WTC11 (cell line): ENCODE results near the gene S100G. TPM values are rescaled to one million over a fixed set of nuclear protein-coding genes. Genes with fewer than 3 reads are reported as not detected.
A peak's percentile ranks its signal among the peaks of the same experiment; 100 is the strongest.

Experiments
- ATAC-seq: fragments of 200-7000 bp; cut with Tn5 transposase; 2 replicates; pipeline ENCODE4 v1.10.0; 2021; ENCODE audit warnings: mild to moderate bottlenecking, moderate library complexity
- CTCF ChIA-PET: fragments of 300-600 bp; sonication (Branson Sonifier 250); formaldehyde crosslinking; loops from one replicate; lab custom pipeline; 2021; ENCODE audit warnings: antibody characterized with exemption; lab: Charles Lee
- POLR2A ChIA-PET: fragments of 350-600 bp; sonication (Branson Sonifier 250); formaldehyde crosslinking; loops from one replicate; lab custom pipeline; 2021; ENCODE audit warnings: antibody characterized with exemption; lab: Charles Lee
- DNase-seq: peaks from one replicate; pipeline ENCODE4 v3.0.0; 2021; ENCODE audit warnings: low spot score
- H3K27ac Mint-ChIP-seq: 2 replicates; pipeline ENCODE4 v1.8.0; 2021; ENCODE audit warnings: mixed read lengths
- H3K27me3 Mint-ChIP-seq: 2 replicates; pipeline ENCODE4 v1.8.0; 2021; ENCODE audit warnings: low read depth, mild to moderate bottlenecking, moderate library complexity, mixed read lengths
- H3K36me3 Mint-ChIP-seq: 2 replicates; pipeline ENCODE4 v1.8.0; 2021; ENCODE audit warnings: mixed read lengths
- H3K4me1 Mint-ChIP-seq: 2 replicates; pipeline ENCODE4 v1.8.0; 2022; ENCODE audit warnings: mixed read lengths
- H3K4me3 Mint-ChIP-seq: 2 replicates; pipeline ENCODE4 v1.8.0; 2021; ENCODE audit warnings: mild to moderate bottlenecking, moderate library complexity, mixed read lengths
- H3K9me3 Mint-ChIP-seq: 2 replicates; pipeline ENCODE4 v1.8.0; 2021; ENCODE audit warnings: mixed read lengths
- ATF3 ChIP-seq: sonication (generic); formaldehyde crosslinking; conservative IDR thresholded peaks from 2 replicates; pipeline ENCODE4 v1.8.1; 2022; ENCODE audit warnings: mild to moderate bottlenecking, missing genetic modification reagents
- CDX4 ChIP-seq: fragments of 250-450 bp; sonication (Bioruptor Pico); IDR thresholded peaks from 2 replicates; pipeline ENCODE4 v1.9.0; 2021; ENCODE audit warnings: moderate library complexity, mild to moderate bottlenecking, inconsistent platforms, borderline replicate concordance
- E2F1 ChIP-seq: sonication (generic); formaldehyde crosslinking; IDR thresholded peaks from 2 replicates; pipeline ENCODE4 v1.8.0; 2022; ENCODE audit warnings: mild to moderate bottlenecking, missing genetic modification reagents
- ESRRA ChIP-seq: sonication (generic); formaldehyde crosslinking; IDR thresholded peaks from 2 replicates; pipeline ENCODE4 v1.8.1; 2022; ENCODE audit warnings: mild to moderate bottlenecking, missing genetic modification reagents, borderline replicate concordance
- FOXK1 ChIP-seq: sonication (generic); formaldehyde crosslinking; IDR thresholded peaks from 2 replicates; pipeline ENCODE4 v1.8.0; 2022; ENCODE audit warnings: mild to moderate bottlenecking, moderate library complexity, missing genetic modification reagents
- FOXP4 ChIP-seq: sonication (generic); formaldehyde crosslinking; IDR thresholded peaks from 2 replicates; pipeline ENCODE4 v1.8.0; 2022; ENCODE audit warnings: mild to moderate bottlenecking, missing genetic modification reagents
- GRHL2 ChIP-seq: fragments of 250-450 bp; sonication (Bioruptor Pico); IDR thresholded peaks from 2 replicates; pipeline ENCODE4 v1.8.0; 2022; ENCODE audit warnings: mild to moderate bottlenecking, moderate library complexity; ENCODE audit not compliant: insufficient replicate concordance, severe bottlenecking
- IRF2 ChIP-seq: sonication (generic); formaldehyde crosslinking; IDR thresholded peaks from 2 replicates; pipeline ENCODE4 v1.8.0; 2022; ENCODE audit warnings: low read depth, missing genetic modification reagents, borderline replicate concordance
- MLX ChIP-seq: sonication (generic); formaldehyde crosslinking; IDR thresholded peaks from 2 replicates; pipeline ENCODE4 v1.8.1; 2023; ENCODE audit warnings: mild to moderate bottlenecking, missing genetic modification reagents, moderate library complexity
- NR1H2 ChIP-seq: sonication (generic); formaldehyde crosslinking; IDR thresholded peaks from 2 replicates; pipeline ENCODE4 v1.9.0; 2021; ENCODE audit warnings: mild to moderate bottlenecking, moderate library complexity, missing genetic modification reagents
- RELA ChIP-seq: sonication (generic); formaldehyde crosslinking; IDR thresholded peaks from 2 replicates; pipeline ENCODE4 v1.8.1; 2022; ENCODE audit warnings: missing genetic modification reagents, mild to moderate bottlenecking, borderline replicate concordance
- STAT6 ChIP-seq: sonication (generic); formaldehyde crosslinking; conservative IDR thresholded peaks from 2 replicates; pipeline ENCODE4 v1.8.1; 2023; ENCODE audit warnings: mild to moderate bottlenecking, low read depth, missing genetic modification reagents, moderate library complexity
- TCF7 ChIP-seq: sonication (generic); formaldehyde crosslinking; IDR thresholded peaks from 2 replicates; pipeline ENCODE4 v1.8.0; 2022; ENCODE audit warnings: mild to moderate bottlenecking, low read depth, missing genetic modification reagents, moderate library complexity
- TEAD1 ChIP-seq: sonication (generic); formaldehyde crosslinking; IDR thresholded peaks from 2 replicates; pipeline ENCODE4 v1.8.0; 2022; ENCODE audit warnings: mild to moderate bottlenecking, missing genetic modification reagents
- TP53 ChIP-seq: sonication (generic); formaldehyde crosslinking; IDR thresholded peaks from 2 replicates; pipeline ENCODE4 v1.8.1; 2023; ENCODE audit warnings: mild to moderate bottlenecking, missing genetic modification reagents
- ZBTB21 ChIP-seq: sonication (generic); formaldehyde crosslinking; IDR thresholded peaks from 2 replicates; pipeline ENCODE4 v1.8.1; 2023; ENCODE audit warnings: mild to moderate bottlenecking, missing genetic modification reagents, borderline replicate concordance
- ZBTB43 ChIP-seq: sonication (generic); formaldehyde crosslinking; IDR thresholded peaks from 2 replicates; pipeline ENCODE4 v1.8.1; 2023; ENCODE audit warnings: mild to moderate bottlenecking, missing genetic modification reagents
- ZMAT4 ChIP-seq: fragments of 250-450 bp; sonication (Bioruptor Pico); IDR thresholded peaks from 2 replicates; pipeline ENCODE4 v1.9.0; 2021; ENCODE audit warnings: mild to moderate bottlenecking
- ZNF425 ChIP-seq: fragments of 250-450 bp; sonication (Bioruptor Pico); conservative IDR thresholded peaks from 2 replicates; pipeline ENCODE4 v1.9.0; 2021; ENCODE audit warnings: mild to moderate bottlenecking
- ZSCAN18 ChIP-seq: fragments of 250-450 bp; sonication (Bioruptor Pico); IDR thresholded peaks from 2 replicates; pipeline ENCODE4 v2.1.2; 2022; ENCODE audit warnings: mild to moderate bottlenecking, moderate library complexity
- total RNA-seq: library from RNA; stranded (reverse); gene quantifications from 3 replicates; pipeline ENCODE4 v1.2.3, GENCODE V29; 2021

S100G gene
- total RNA-seq, 1 experiment from 2014 or later = not detected

- TF ChIP-seq TCF7 (no peak), MLX (CRISPR knock-in tag) (no peak), FOXK1 (no peak), CDX4 (CRISPR knock-in tag) (no peak)
- TF ChIP-seq, all 79 proteins: peak for 0
Observed at GRCh38 chrX:16646366-16647138, 3.4 kb upstream of the S100G start (continued).

- Mint-ChIP-seq H3K27me3 (no peaks in the 10 kb centered on the region), H3K36me3 (peaks cover 24% of the 10 kb centered on the region), H3K4me3 (no peak overlapping the region), H3K27ac (peak overlapping the region; percentile 51), H3K9me3 (no peaks in the 10 kb centered on the region), H3K4me1 (peaks cover 21% of the 10 kb centered on the region)
- DNase-seq (no peak), ATAC-seq (no peak)
- ChIA-PET CTCF (interaction anchor here (0.8 to 1.4 kb wide), 2 partner anchors 13 to 23 kb away, joined by 3 read pairs; no protein-coding TSS in a partner anchor), POLR2A (interaction anchor here (0.6 kb wide), 1 partner anchor 20 kb away, joined by 3 read pairs; no protein-coding TSS in a partner anchor)
- no peak for TF ChIP-seq ZMAT4
- TF ChIP-seq ZBTB43 (CRISPR knock-in tag) = no peak
- no peak for TF ChIP-seq ZBTB21 (CRISPR knock-in tag)
- TF ChIP-seq STAT6 (CRISPR knock-in tag) = no peak
- no peak for TF ChIP-seq TCF7
- TF ChIP-seq RELA = no peak
- no peak for TF ChIP-seq FOXP4
- no peak for TF ChIP-seq ZSCAN18
- no peak for TF ChIP-seq ATF3 (CRISPR knock-in tag)
- no peak for TF ChIP-seq TP53
- TF ChIP-seq NR1H2 (CRISPR knock-in tag) = no peak
- TF ChIP-seq ESRRA (CRISPR knock-in tag) = no peak
- no peak for TF ChIP-seq IRF2
- no peak for TF ChIP-seq GRHL2
- TF ChIP-seq ZNF425 (CRISPR knock-in tag) = no peak
- no peak for TF ChIP-seq TEAD1 (CRISPR knock-in tag)
- no peak for TF ChIP-seq E2F1 (CRISPR knock-in tag)
Observed at GRCh38 chrX:16651391-16652024, 1.6 kb downstream of the S100G start.
